ENCODE data around the gene AVPI1. TPM values are rescaled to one million over a fixed set of nuclear protein-coding genes. Genes with fewer than 3 reads are reported as not detected.
A peak's percentile ranks its signal among the peaks of the same experiment; 100 is the strongest.

The AVPI1 gene
- total and polyA plus RNA-seq, 2 of the 13 experiments (the other 11 are each of a cell fraction or from before 2014, with no cell fraction given), result 39.8 to 61.2 TPM

DNA sequence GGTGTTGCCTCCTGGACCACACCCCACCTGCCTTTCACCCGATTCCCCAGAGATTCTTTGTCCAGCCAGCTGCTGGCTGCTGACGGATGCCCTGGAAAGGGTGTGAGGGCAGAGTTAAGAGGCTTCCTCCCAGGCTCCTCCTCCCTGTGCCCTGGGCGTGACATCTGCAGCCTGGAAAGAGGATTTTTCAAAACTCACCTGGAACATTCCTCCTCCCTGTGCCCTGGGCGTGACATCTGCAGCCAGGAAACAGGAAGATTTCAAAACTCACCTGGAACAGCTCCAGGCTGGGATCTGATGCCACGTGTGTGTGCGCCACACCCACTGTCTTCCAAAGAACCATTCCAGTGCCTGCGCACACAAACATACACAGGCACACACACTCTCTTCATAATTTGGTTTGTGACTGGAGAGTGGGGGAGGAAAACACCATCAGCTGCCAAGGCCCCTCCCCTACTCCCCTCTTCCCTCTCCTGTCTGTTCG is 31.7 kb upstream of the AVPI1 start:
- Histone ChIP-seq H3K36me3 (replicated peaks in 1 of 2; ENCODE audit: control insufficient read depth in 1 of 2, insufficient read depth in 2 of 2, low read length in 2 of 2) (no peaks in the 10 kb centered on the region), H3K27ac (ENCODE audit: extremely low read length, insufficient read depth, low read length) (no peak overlapping the region), H3K4me3 (replicated peaks in 1 of 3; ENCODE audit: insufficient read depth in 1 of 3, low read depth in 2 of 3, low read length in 3 of 3) (peak overlapping the region in 1 of 3 experiments; percentile 49; a peak in 2 of 6 replicates), H3K4me1 (ENCODE audit: insufficient read depth, low read length) (peaks cover 20% of the 10 kb centered on the region), H3K27me3 (ENCODE audit: control insufficient read depth in 1 of 2, insufficient read depth in 2 of 2, low read length in 2 of 2) (peaks cover 0 to 10% of the 10 kb centered on the region in 2 experiments; a peak in 2 of 5 replicates), H3K79me2 (ENCODE audit: insufficient read depth, low read length) (no peaks in the 10 kb centered on the region), H3K9ac (ENCODE audit: insufficient read depth, low read depth, low read length) (no peak overlapping the region), H3K4me2 (ENCODE audit: low read depth, low read length) (peak overlapping the region; percentile 73), H2AFZ (ENCODE audit: low read length) (no peak overlapping the region), H4K20me1 (ENCODE audit: insufficient read depth, low read length) (no peaks in the 10 kb centered on the region), H3K9me3 (ENCODE audit: low read length) (no peaks in the 10 kb centered on the region)
- CTCF ChIA-PET (ENCODE audit: low intra/inter-chr PET ratio, low total read pairs), result no interaction called here
- WGBS (ENCODE audit: low lambda C conversion rate), result 0% methylated on average over 4 of the region's 8 CpGs
- peak; percentile 58 for FAIRE-seq
- POLR2A ChIA-PET, result interaction anchor here (1.0 to 1.3 kb wide), 2 partner anchors 8 to 18 kb away, joined by 3 read pairs; partner anchors contain the start of gene ZFYVE27
- intact Hi-C loops (cut with micrococcal nuclease; ENCODE audit: unreplicated experiment), result no loop called here
- in situ Hi-C loops (cut with HindIII; ENCODE audit: extremely low pct_ligation_motif_present, low pct_unique_long_range_greater_than_20kb), result no loop called here
- BruUV-seq (replicated peaks), result no TSS peak
- DNase-seq (ENCODE audit: low spot score), result peak; percentile 61
- peak; percentile 58 for ATAC-seq
- TF ChIP-seq NFYB (CRISPR knock-in tag; IDR thresholded peaks at IDR 0.05) (no peak), GABPA (IDR thresholded peaks at IDR 0.05; ENCODE audit: low read depth, low read length) (no peak), GABPA (CRISPR knock-in tag; IDR thresholded peaks at IDR 0.05; ENCODE audit: low read depth) (0 out of 2 replicates have a peak, but pooled peaks have one; percentile 35), TEAD3 (CRISPR knock-in tag; optimal IDR thresholded peaks at IDR 0.05; ENCODE audit: borderline replicate concordance) (peak; percentile 26), SOX5 (CRISPR knock-in tag; IDR thresholded peaks at IDR 0.05; ENCODE audit: borderline replicate concordance) (0 out of 2 replicates have a peak, but pooled peaks have one; percentile 21), RBM22 (optimal IDR thresholded peaks at IDR 0.05; ENCODE audit: low read length) (no peak), LCORL (IDR thresholded peaks at IDR 0.05) (no peak), LCORL (CRISPR knock-in tag; IDR thresholded peaks at IDR 0.05) (0 out of 2 replicates have a peak, but pooled peaks have one; percentile 49), PAXIP1 (CRISPR knock-in tag; conservative IDR thresholded peaks at IDR 0.05) (no peak), ZNF225 (CRISPR knock-in tag; IDR thresholded peaks at IDR 0.05) (no peak), KLF9 (CRISPR knock-in tag; IDR thresholded peaks at IDR 0.05; ENCODE audit: low read depth) (peak; percentile 82; the same call in 1 of the 2 replicates), MXI1 (IDR thresholded peaks at IDR 0.05; ENCODE audit: borderline replicate concordance, low read depth, low read length) (0 out of 3 replicates have a peak, but pooled peaks have one; percentile 32), MXD4 (CRISPR knock-in tag; IDR thresholded peaks at IDR 0.05) (0 out of 2 replicates have a peak, but pooled peaks have one; percentile 51), ZEB1 (IDR thresholded peaks at IDR 0.05; ENCODE audit: insufficient replicate concordance, low read depth) (peak; percentile 77), SALL1 (CRISPR knock-in tag; IDR thresholded peaks at IDR 0.05) (peak; percentile 15; the same call in 1 of the 2 replicates), FOSL2 (CRISPR knock-in tag; IDR thresholded peaks at IDR 0.05) (0 out of 2 replicates have a peak, but pooled peaks have one; percentile 12)
- TF ChIP-seq, protein P1, sequence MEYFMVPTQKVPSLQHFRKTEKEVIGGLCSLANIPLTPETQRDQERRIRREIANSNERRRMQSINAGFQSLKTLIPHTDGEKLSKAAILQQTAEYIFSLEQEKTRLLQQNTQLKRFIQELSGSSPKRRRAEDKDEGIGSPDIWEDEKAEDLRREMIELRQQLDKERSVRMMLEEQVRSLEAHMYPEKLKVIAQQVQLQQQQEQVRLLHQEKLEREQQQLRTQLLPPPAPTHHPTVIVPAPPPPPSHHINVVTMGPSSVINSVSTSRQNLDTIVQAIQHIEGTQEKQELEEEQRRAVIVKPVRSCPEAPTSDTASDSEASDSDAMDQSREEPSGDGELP (IDR thresholded peaks at IDR 0.05; ENCODE audit: borderline replicate concordance, low read depth), result peak; percentile 42; the same call in 1 of the 2 replicates
- TF ChIP-seq, protein P2, sequence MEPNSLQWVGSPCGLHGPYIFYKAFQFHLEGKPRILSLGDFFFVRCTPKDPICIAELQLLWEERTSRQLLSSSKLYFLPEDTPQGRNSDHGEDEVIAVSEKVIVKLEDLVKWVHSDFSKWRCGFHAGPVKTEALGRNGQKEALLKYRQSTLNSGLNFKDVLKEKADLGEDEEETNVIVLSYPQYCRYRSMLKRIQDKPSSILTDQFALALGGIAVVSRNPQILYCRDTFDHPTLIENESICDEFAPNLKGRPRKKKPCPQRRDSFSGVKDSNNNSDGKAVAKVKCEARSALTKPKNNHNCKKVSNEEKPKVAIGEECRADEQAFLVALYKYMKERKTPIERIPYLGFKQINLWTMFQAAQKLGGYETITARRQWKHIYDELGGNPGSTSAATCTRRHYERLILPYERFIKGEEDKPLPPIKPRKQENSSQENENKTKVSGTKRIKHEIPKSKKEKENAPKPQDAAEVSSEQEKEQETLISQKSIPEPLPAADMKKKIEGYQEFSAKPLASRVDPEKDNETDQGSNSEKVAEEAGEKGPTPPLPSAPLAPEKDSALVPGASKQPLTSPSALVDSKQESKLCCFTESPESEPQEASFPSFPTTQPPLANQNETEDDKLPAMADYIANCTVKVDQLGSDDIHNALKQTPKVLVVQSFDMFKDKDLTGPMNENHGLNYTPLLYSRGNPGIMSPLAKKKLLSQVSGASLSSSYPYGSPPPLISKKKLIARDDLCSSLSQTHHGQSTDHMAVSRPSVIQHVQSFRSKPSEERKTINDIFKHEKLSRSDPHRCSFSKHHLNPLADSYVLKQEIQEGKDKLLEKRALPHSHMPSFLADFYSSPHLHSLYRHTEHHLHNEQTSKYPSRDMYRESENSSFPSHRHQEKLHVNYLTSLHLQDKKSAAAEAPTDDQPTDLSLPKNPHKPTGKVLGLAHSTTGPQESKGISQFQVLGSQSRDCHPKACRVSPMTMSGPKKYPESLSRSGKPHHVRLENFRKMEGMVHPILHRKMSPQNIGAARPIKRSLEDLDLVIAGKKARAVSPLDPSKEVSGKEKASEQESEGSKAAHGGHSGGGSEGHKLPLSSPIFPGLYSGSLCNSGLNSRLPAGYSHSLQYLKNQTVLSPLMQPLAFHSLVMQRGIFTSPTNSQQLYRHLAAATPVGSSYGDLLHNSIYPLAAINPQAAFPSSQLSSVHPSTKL (CRISPR knock-in tag; IDR thresholded peaks at IDR 0.05), result peak; percentile 27; the same call in 1 of the 2 replicates

All from HepG2 (cell line).